M059J (cell line): ENCODE results near the gene NME1. TPM values are rescaled to one million over a fixed set of nuclear protein-coding genes. Genes with fewer than 3 reads are reported as not detected.
"Not testable (repeated sequence)": the region's sequence is repeated elsewhere in the genome, so short reads cannot be mapped to it uniquely, and the experiment has no call there.

Source experiments
- DNase-seq: peaks from one replicate; pipeline ENCODE4 v3.0.0-alpha.2; 2012; ENCODE audit warnings: low read depth
- total RNA-seq: library from RNA; depleted of rRNA; stranded (reverse); fragments of >200 nt; shearing (Covaris generic); gene quantifications from 2 replicates; pipeline ENCODE4 v1.2.3, GENCODE V29; 2014

The NME1 gene
- total RNA-seq, 1 experiment from 2014 or later = 178 TPM

DNA sequence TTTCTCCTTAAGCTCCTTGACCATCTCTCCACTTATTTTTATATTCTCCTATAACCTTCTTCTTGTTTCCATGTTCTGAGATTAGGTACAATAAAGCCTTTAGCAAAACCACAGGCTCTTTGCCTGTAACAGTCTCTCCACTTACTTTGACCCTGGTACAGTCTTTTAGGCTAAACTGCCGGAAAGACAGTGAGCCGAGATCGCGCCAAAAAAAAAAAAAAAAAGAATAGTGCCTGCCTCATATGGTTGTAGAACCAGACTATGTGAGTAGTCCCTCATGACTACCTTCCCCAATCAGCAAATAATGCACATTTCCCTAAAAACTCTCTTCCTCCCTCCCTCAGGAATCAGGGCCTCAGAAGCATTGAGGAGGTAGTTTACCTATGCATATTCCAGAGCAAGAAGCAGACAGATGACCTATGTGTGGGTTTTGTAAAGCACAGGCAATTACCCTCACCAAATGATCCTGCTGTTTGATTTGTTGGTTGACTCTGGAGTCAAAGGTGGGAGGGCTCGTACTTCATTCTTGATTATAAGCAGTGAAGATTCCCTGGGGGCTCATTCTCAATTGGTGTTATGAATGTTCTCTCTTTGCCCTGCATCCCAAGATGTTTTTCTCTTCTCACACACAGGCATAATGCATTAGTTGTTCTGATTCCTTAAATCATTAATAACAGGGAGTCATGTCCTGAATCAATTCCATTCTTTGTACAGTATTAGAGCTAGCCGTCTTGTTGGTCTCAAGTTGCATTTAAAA lies 8.9 kb upstream of the NME1 start:
- DNase-seq = no peak

DNA sequence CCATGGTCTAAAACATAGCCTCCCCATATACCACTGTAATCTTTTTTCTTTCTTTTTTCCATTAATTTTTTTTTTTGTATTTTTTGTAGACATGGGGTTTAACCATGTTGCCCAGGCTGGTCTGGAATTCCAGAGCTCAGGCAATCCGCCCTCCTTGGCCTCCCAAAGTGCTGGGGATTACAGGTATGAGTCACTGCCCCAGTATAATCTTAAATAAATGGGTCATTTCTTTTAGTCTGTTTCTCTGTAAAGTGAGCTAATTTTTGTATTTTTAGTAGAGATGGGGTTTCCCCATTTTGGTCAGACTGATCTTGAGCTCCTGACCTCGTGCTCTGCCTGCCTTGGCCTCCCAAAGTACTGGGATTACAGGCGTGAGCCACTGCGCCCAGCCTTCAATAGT lies 5.7 kb upstream of the NME1 start:
- DNase-seq = peak; percentile 46

- no peak for DNase-seq
These were observed 4.2 kb upstream of the NME1 start for GRCh38 chr17:51149163-51149562.

- no peak for DNase-seq
These were observed 2.4 kb upstream of the NME1 start for GRCh38 chr17:51150932-51151331.

DNA sequence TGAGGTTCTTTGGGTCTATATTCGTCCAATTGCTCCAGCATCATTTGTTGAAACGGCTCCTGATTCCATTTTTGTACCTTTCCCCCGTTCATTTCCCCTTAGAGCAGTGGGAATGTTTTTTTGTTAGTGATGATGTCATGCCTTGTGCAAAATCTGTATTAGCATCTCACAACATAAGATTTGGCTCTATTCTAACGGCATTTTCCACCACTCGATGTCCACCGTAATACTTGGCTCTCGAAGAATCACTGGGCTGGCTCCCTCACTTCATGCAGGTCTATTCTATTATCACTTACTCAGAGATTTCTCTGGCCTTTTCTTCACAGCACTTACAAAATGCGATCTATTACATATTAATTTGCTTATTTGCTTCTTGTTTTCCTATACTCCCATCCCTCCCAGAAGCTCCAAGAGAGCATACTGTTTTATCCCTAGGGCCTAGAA lies 571 bp upstream of the NME1 start:
- DNase-seq = peak; percentile 33

- no peak for DNase-seq
These were observed 817 bp downstream of the NME1 start for GRCh38 chr17:51154176-51154575.

- no peak for DNase-seq
These were observed 2.1 kb downstream of the NME1 start for GRCh38 chr17:51155416-51155815.

- no peak for DNase-seq
These were observed 6.2 kb downstream of the NME1 start for GRCh38 chr17:51159604-51160003.

- DNase-seq = no peak
These were observed 8.2 kb downstream of the NME1 start for GRCh38 chr17:51161541-51161940.

GRCh38 chr17:51164911-51165679 lies 11.7 kb downstream of the NME1 start:
- no peak for DNase-seq

DNA sequence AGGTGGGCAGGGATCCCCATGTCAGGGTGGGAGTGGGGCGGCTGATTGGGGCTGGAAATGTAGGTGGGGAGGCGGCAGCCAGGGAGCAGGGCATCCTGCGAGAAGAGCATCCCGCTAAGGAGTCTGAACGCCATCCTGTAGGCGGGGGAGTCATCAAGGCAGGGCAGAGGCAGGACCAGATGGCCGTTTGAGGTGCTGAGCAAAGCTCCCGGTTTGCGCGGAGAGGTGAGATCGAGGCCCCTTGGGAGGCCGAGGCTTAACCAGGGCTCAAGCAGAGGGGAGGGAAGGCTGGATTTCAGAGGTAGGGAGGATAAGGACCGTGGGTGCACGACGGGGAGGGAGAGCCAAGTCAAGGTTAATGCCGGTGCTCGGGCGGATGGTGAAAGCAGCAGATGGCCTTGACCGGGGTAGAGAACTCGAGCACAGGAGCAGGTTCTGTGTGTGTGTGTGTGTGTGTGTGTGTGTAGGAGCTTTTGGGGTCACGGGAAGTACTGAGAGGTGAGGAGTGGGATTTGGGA lies 12.4 kb downstream of the NME1 start:
- no peak for DNase-seq

DNA sequence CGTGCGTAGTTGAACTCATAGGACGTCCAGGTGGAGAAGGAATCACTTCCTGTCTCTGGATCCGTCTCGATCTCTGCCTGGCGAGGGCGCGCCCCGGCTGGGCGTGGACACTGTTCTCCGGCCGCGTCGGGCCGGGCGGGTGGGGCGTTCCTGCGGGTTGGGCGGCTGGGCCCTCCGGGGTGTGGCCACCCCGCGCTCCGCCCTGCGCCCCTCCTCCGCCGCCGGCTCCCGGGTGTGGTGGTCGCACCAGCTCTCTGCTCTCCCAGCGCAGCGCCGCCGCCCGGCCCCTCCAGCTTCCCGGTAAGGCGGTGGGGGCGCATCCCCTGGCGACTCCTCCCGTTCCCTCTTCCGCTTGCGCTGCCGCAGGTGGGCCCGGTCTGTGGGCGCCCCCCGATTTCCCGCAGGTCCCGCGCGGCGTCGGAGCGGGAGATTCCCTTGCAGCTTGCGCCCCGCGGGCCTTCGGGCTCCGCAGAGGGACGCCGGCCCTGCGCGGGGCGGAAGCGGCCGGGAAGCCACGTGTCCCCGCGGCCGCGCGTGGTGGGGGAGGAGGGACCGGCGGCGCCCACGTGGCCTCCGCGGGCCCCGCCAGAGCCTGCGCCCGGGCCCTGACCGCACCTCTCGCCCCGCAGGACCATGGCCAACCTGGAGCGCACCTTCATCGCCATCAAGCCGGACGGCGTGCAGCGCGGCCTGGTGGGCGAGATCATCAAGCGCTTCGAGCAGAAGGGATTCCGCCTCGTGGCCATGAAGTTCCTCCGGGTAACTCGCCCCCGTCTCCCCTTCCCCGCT lies 13.0 kb downstream of the NME1 start, which contains the start of gene NME2:
Gene NME2 (plus strand): TSS at position 214 of the 789 bp plus-strand sequence. CDS start 420 bp downstream, at position 634.
- DNase-seq = peak; percentile 85

DNA sequence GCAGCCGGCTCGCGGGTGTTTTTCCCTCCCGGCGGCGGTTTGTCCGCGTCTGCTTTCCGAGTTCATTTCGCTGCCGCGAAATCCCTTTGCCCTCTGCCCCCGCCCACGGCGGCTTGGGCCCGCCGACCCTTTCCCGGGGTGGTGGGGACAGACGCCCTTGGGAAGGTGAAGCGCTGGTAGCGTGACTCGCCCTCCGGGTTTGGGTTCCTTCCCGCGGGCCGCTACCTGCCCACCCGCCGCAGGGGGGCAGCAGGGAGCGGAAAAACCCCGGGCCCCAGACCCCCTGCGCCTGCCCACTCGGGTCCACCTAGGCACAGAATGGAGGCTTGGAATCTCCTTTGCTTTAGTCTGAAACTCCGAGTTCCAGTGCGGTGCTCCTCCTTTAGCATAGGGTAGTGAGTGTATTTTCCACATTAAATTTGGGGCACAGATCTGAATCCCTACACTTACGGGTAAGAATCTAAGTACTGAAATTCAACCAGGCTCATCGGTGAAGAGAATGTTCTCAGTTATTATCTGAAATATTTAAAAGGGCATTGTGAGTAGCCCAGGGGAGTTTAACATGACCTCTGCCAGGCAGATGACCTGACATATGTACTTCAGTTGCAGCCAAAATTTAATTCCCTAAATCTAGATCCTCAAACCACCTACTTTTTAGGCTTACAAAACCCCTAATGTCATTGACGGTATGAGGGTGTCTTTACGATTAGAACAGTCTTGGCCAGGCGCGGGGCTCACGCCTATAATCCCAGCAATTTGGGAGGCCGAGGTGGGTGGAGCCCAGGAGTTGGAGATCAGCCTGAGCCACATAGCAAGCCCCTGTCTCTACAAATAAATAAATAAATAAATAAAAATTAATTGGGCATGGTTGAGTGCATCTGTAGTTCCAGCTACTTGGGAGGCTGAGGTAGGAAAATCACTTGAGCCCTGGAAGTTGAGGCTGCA lies 13.9 kb downstream of the NME1 start:
- DNase-seq = peak; percentile 27

- DNase-seq = no peak
These were observed 16.0 kb downstream of the NME1 start for GRCh38 chr17:51169340-51169739.

- no peak for DNase-seq
These were observed 17.4 kb downstream of the NME1 start for GRCh38 chr17:51170736-51171135.

GRCh38 chr17:51172030-51172429 lies 18.7 kb downstream of the NME1 start:
- not testable (repeated sequence) for DNase-seq

DNA sequence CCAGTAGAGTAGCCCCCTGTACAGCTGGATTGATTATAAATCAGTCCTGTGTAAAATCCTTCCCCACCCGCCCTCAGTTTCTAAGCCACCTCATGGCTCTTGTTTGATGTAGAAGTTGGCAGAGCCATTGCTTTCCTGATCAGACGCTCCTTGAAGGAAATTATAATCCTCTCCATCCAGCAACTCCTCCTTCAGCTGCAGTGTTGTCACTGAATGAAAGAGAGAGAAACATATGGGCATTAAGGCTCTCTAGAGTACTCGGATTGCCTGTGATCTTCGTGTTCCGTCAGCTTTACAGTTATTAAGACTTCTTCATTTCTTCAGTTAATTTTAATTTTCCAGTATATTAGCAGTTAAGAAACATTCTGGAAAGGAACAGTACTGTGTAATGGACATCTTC lies 27.1 kb downstream of the NME1 start:
- no peak for DNase-seq

DNA sequence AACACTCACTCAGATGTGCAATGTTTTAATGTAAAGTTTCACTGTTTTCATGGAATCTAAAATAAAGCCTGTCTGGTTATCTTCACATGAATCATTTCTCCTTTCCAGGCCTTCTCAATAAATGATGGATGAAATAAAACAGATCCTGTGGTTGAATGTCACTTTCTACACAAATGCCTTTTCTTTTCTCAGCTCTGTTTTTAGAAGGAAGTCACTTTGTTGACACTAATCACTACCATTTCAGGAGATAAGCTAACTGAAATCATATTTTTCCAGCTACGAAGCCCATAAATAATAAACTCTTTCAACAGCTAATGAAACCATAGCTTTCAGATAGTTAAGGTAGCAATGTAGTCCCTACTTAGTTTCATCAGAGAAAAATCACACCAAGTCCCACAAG lies 30.8 kb downstream of the NME1 start:
- DNase-seq = no peak

- DNase-seq = no peak
These were observed 32.5 kb downstream of the NME1 start for GRCh38 chr17:51185763-51186332.

DNA sequence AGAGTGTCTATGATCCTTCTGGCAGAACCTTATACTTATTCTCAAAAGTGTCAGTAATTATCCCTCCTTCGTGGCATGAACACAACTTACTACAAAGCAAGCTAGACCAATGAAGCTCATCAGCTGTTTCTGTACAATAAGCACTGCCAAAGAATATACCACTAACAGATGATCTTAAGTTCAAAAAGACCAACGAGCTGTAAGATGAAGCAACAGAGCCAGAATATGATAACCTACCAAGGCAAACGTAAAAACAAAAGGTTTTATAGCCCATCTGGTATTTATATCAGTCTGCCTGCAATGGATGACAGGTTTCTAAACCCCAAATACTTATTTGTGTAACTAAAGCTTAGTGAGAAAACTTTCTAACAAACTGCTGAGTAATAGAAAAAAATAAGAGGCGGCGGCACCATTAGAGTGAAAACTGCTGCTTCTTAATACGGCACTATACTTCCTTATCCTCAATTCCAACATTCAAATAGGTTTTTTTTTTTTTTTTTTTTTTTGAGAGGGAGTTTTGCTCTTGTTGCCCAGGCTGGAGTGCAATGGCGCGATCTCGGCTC lies 35.0 kb downstream of the NME1 start:
- no peak for DNase-seq
